ENCODE measurements around the gene ZNF354C.

Gene ZNF354C

DNA sequence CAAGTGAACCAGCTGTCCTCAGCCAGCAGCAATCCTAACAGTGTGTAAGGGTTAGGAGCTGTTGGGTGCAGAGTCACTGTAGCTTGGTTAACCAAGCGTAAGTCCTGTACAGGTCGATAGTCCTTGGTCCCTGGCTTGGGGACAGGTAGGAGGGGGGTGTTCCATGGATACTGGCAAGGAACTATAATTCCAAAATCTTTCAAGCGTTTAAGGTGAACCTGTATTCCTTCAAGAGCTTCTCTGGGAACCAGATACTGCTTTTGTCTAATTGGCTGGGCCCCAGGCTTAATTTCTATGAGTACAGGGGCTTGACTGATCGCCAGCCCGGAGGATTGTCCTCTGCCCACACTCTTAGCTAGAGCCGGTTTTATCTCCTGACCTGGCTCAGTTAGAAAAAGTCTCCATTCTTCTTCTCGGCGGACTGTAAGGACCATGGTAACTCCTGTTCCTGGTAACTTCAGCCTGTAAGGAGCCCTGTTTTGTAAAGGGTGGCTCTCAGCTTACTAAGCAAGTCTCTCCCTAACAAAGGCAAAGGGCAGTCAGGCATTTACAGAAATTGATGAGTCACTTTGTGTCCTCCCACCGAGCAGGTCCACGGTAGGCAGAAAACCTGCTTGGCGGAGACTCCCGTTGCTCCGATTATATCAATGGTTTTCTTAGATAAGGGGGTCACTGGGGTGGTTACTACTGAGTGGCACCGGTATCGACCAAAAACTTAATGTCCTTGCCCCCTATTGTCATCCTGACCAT is 6.0 kb upstream of the ZNF354C start:
- no peak overlapping the region for H3K4me3 ChIP-seq (ENCODE audit: low read depth, low read length)
- TF ChIP-seq, protein P1, sequence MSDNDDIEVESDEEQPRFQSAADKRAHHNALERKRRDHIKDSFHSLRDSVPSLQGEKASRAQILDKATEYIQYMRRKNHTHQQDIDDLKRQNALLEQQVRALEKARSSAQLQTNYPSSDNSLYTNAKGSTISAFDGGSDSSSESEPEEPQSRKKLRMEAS (IDR thresholded peaks at IDR 0.05; ENCODE audit: low read depth, low read length), result no peak
- no peak for TF ChIP-seq MYC (IDR thresholded peaks at IDR 0.05; ENCODE audit: low read depth, low read length)
- no peak for TF ChIP-seq POLR2A (IDR thresholded peaks at IDR 0.05; ENCODE audit: extremely low read depth, insufficient read length)
- TF ChIP-seq, protein P2, sequence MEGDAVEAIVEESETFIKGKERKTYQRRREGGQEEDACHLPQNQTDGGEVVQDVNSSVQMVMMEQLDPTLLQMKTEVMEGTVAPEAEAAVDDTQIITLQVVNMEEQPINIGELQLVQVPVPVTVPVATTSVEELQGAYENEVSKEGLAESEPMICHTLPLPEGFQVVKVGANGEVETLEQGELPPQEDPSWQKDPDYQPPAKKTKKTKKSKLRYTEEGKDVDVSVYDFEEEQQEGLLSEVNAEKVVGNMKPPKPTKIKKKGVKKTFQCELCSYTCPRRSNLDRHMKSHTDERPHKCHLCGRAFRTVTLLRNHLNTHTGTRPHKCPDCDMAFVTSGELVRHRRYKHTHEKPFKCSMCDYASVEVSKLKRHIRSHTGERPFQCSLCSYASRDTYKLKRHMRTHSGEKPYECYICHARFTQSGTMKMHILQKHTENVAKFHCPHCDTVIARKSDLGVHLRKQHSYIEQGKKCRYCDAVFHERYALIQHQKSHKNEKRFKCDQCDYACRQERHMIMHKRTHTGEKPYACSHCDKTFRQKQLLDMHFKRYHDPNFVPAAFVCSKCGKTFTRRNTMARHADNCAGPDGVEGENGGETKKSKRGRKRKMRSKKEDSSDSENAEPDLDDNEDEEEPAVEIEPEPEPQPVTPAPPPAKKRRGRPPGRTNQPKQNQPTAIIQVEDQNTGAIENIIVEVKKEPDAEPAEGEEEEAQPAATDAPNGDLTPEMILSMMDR (IDR thresholded peaks at IDR 0.05; ENCODE audit: low read depth, low read length), result no peak
- no peak for DNase-seq (ENCODE audit: low read depth)

- H3K4me3 ChIP-seq (ENCODE audit: low read depth, low read length), result no peak overlapping the region
- TF ChIP-seq MYC (IDR thresholded peaks at IDR 0.05; ENCODE audit: low read depth, low read length) (no peak), POLR2A (IDR thresholded peaks at IDR 0.05; ENCODE audit: extremely low read depth, insufficient read length) (no peak)
- TF ChIP-seq, protein P1 (IDR thresholded peaks at IDR 0.05; ENCODE audit: low read depth, low read length), result no peak
- TF ChIP-seq, protein P2 (IDR thresholded peaks at IDR 0.05; ENCODE audit: low read depth, low read length), result no peak
- no peak for DNase-seq (ENCODE audit: low read depth)
Measured at GRCh38 chr5:179054876-179055275, 5.3 kb upstream of the ZNF354C start.

DNA sequence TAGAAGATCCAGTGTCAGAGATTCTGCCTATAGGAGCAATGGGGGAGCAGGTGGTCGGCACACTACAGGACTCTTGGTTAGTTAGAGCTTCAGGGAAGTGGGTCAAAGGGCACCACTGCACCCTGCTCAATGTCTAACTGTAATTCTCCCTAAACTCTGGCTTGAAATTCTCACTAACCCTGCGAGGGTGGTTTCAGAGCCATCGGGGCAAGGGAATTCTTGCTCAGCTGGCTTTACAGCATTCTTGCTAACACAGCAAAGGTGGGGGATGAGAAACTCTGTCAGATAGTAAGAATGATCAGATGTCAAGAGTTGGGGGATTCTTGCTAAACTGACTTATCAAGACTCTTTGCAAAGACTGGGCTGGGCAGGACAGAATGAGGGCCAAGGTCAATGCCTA is 4.7 kb upstream of the ZNF354C start:
- H3K4me3 ChIP-seq (ENCODE audit: low read depth, low read length), result no peak overlapping the region
- TF ChIP-seq, protein P1 (IDR thresholded peaks at IDR 0.05; ENCODE audit: low read depth, low read length), result no peak
- TF ChIP-seq MYC (IDR thresholded peaks at IDR 0.05; ENCODE audit: low read depth, low read length), result no peak
- TF ChIP-seq POLR2A (IDR thresholded peaks at IDR 0.05; ENCODE audit: extremely low read depth, insufficient read length), result no peak
- TF ChIP-seq, protein P2 (IDR thresholded peaks at IDR 0.05; ENCODE audit: low read depth, low read length), result no peak
- no peak for DNase-seq (ENCODE audit: low read depth)

- H3K4me3 ChIP-seq (ENCODE audit: low read depth, low read length), result no peak overlapping the region
- TF ChIP-seq POLR2A (IDR thresholded peaks at IDR 0.05; ENCODE audit: extremely low read depth, insufficient read length) (no peak), MYC (IDR thresholded peaks at IDR 0.05; ENCODE audit: low read depth, low read length) (no peak)
- TF ChIP-seq, protein P1 (IDR thresholded peaks at IDR 0.05; ENCODE audit: low read depth, low read length), result no peak
- TF ChIP-seq, protein P2 (IDR thresholded peaks at IDR 0.05; ENCODE audit: low read depth, low read length), result no peak
- DNase-seq (ENCODE audit: low read depth), result no peak
Measured at GRCh38 chr5:179055841-179056240, 4.3 kb upstream of the ZNF354C start.

- no peak overlapping the region for H3K4me3 ChIP-seq (ENCODE audit: low read depth, low read length)
- no peak for TF ChIP-seq MYC (IDR thresholded peaks at IDR 0.05; ENCODE audit: low read depth, low read length)
- TF ChIP-seq, protein P1 (IDR thresholded peaks at IDR 0.05; ENCODE audit: low read depth, low read length), result no peak
- TF ChIP-seq POLR2A (IDR thresholded peaks at IDR 0.05; ENCODE audit: extremely low read depth, insufficient read length), result no peak
- TF ChIP-seq, protein P2 (IDR thresholded peaks at IDR 0.05; ENCODE audit: low read depth, low read length), result no peak
- DNase-seq (ENCODE audit: low read depth), result no peak
Measured at GRCh38 chr5:179061025-179061424, 852 bp downstream of the ZNF354C start.

All from NB4 (cell line).